OCI-LY3 (cell line): ENCODE measurements around the gene CPM.

ENCODE experiments used
- CTCF ChIP-seq: fragments of 200-600, 300-600 bp; sonication (generic); IDR thresholded peaks from 2 replicates; pipeline ENCODE4 v1.5.1; 2014; ENCODE audit warnings: antibody characterized with exemption, low read length, low read depth
- EZH2phosphoT487 ChIP-seq: fragments of 200-600 bp; shearing (Covaris generic); IDR thresholded peaks from 2 replicates; pipeline ENCODE4 v1.6.1; 2018; ENCODE audit warnings: antibody characterized with exemption, mixed run types, low read depth

DNA sequence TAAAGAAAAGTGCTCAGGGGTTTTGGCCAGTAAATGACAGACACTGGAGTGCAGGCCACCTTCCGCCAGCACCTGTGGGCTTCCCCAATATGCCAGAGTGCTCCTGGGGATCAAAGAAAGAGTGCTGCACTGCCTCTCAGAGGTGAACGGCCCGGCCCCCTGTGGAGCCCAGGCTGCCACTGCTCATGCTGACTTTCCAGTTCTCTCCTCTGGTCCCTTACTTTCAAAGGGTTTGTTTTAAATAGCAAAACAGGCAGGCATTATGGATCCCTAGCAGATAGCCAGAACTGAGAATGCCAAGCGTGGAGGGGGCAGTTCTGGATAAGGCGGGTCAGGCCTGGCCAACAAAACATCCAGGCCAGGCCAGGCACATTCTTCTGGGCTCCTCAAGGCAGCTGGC, 65.4 kb downstream of the CPM start:
- TF ChIP-seq CTCF, result no peak
- TF ChIP-seq EZH2phosphoT487, result no peak
